IgD-negative memory B cell (primary cell): ENCODE results near the gene INPP4A. TPM values are rescaled to one million over a fixed set of nuclear protein-coding genes. Genes with fewer than 3 reads are reported as not detected.
"Not testable (repeated sequence)": the region's sequence is repeated elsewhere in the genome, so short reads cannot be mapped to it uniquely, and the experiment has no call there.

Source experiments
- H3K27ac Mint-ChIP-seq, 3 donors: one replicate each; pipeline ENCODE4 v1.8.0; 2020 to 2022; ENCODE audit warnings: mild to moderate bottlenecking in 3 of 3, mixed read lengths in 3 of 3, moderate library complexity in 1 of 3
- H3K27me3 Mint-ChIP-seq: one replicate; pipeline ENCODE4 v1.8.0; 2021; ENCODE audit warnings: mixed read lengths
- H3K36me3 Mint-ChIP-seq: one replicate; pipeline ENCODE4 v1.8.0; 2020; ENCODE audit warnings: mild to moderate bottlenecking, mixed read lengths
- H3K4me1 Mint-ChIP-seq, 3 donors: one replicate each; pipeline ENCODE4 v1.8.0; 2020 to 2022; ENCODE audit warnings: mixed read lengths in 3 of 3, mild to moderate bottlenecking in 1 of 3
- H3K4me3 Mint-ChIP-seq, 4 donors: one replicate each; pipeline ENCODE4 v1.8.0; 2020 to 2022; ENCODE audit warnings: mild to moderate bottlenecking in 4 of 4, mixed read lengths in 4 of 4, moderate library complexity in 3 of 4
- H3K9me3 Mint-ChIP-seq, 3 donors: one replicate each; pipeline ENCODE4 v1.8.0; 2020 to 2021; ENCODE audit warnings: mixed read lengths in 3 of 3, mild to moderate bottlenecking in 1 of 3
- polyA plus RNA-seq: library from polyadenylated mRNA; unstranded; fragments of 300-500 nt; fragmentation: Illumina TruSeq; gene quantifications from one replicate; pipeline ENCODE4 v1.2.3, GENCODE V29; 2021

Gene INPP4A
- polyA plus RNA-seq: 8.2 TPM

GRCh38 chr2:98444436-98445176, at the start of gene INPP4A:
INPP4A (plus strand) TSS chr2:98444858; CDS start chr2:98520049, 75,191 bp downstream.
- peaks cover 17 to 20% (median 19%) of the 10 kb centered on the region in 3 donors for H3K4me1 Mint-ChIP-seq
- peak within 1 kb of the TSS; percentile 88 to 94 (median 93) for H3K27ac Mint-ChIP-seq
- no peaks in the 10 kb centered on the region for H3K27me3 Mint-ChIP-seq
- peaks cover 0 to 3% (median 3%) of the 10 kb centered on the region in 3 donors for H3K9me3 Mint-ChIP-seq
- peaks cover 3% of the 10 kb centered on the region for H3K36me3 Mint-ChIP-seq
- H3K4me3 Mint-ChIP-seq: peak within 1 kb of the TSS; percentile 91 to 99 (median 97)

- Mint-ChIP-seq H3K27me3 (peaks cover 21% of the 10 kb centered on the region), H3K4me3 (no peak overlapping the region), H3K9me3 (peaks cover 0 to 1% (median 0%) of the 10 kb centered on the region in 3 donors), H3K4me1 (no peaks in the 10 kb centered on the region), H3K27ac (no peak overlapping the region), H3K36me3 (no peaks in the 10 kb centered on the region)
Measured at GRCh38 chr2:98395977-98396376, 48.7 kb upstream of the INPP4A start.

GRCh38 chr2:98396745-98397355, 47.8 kb upstream of the INPP4A start:
- H3K27me3 Mint-ChIP-seq: peaks cover 19% of the 10 kb centered on the region
- no peak overlapping the region for H3K4me3 Mint-ChIP-seq
- H3K9me3 Mint-ChIP-seq: peaks cover 0 to 1% (median 0%) of the 10 kb centered on the region in 3 donors
- no peaks in the 10 kb centered on the region for H3K36me3 Mint-ChIP-seq
- H3K27ac Mint-ChIP-seq: no peak overlapping the region
- no peaks in the 10 kb centered on the region for H3K4me1 Mint-ChIP-seq

GRCh38 chr2:98399140-98399539, 45.5 kb upstream of the INPP4A start:
- H3K36me3 Mint-ChIP-seq: no peaks in the 10 kb centered on the region
- H3K27ac Mint-ChIP-seq: no peak overlapping the region
- peaks cover 0 to 1% (median 0%) of the 10 kb centered on the region in 3 donors for H3K9me3 Mint-ChIP-seq
- H3K4me1 Mint-ChIP-seq: no peaks in the 10 kb centered on the region
- peaks cover 19% of the 10 kb centered on the region for H3K27me3 Mint-ChIP-seq
- no peak overlapping the region for H3K4me3 Mint-ChIP-seq

- Mint-ChIP-seq H3K4me3 (no peak overlapping the region), H3K27me3 (peaks cover 5% of the 10 kb centered on the region), H3K9me3 (no peaks in the 10 kb centered on the region), H3K36me3 (no peaks in the 10 kb centered on the region), H3K27ac (no peak overlapping the region), H3K4me1 (no peaks in the 10 kb centered on the region)
Measured at GRCh38 chr2:98403878-98404277, 40.8 kb upstream of the INPP4A start.

GRCh38 chr2:98404556-98405250, 40.0 kb upstream of the INPP4A start:
- Mint-ChIP-seq H3K36me3 (no peaks in the 10 kb centered on the region), H3K9me3 (no peaks in the 10 kb centered on the region), H3K4me1 (no peaks in the 10 kb centered on the region), H3K27me3 (peaks cover 5% of the 10 kb centered on the region), H3K27ac (no peak overlapping the region), H3K4me3 (no peak overlapping the region)

GRCh38 chr2:98405301-98405700, 39.4 kb upstream of the INPP4A start:
- Mint-ChIP-seq H3K9me3 (no peaks in the 10 kb centered on the region), H3K4me3 (no peak overlapping the region), H3K27ac (no peak overlapping the region), H3K27me3 (peaks cover 5% of the 10 kb centered on the region), H3K36me3 (peaks cover 2% of the 10 kb centered on the region), H3K4me1 (no peaks in the 10 kb centered on the region)

GRCh38 chr2:98408155-98408554, 36.5 kb upstream of the INPP4A start:
- Mint-ChIP-seq H3K36me3 (peaks cover 3% of the 10 kb centered on the region), H3K27ac (no peak overlapping the region)

GRCh38 chr2:98412751-98413458, 31.8 kb upstream of the INPP4A start:
- H3K27ac Mint-ChIP-seq: no peak overlapping the region
- no peak overlapping the region for H3K4me3 Mint-ChIP-seq
- no peaks in the 10 kb centered on the region for H3K27me3 Mint-ChIP-seq
- peaks cover 0 to 5% (median 1%) of the 10 kb centered on the region in 3 donors for H3K4me1 Mint-ChIP-seq
- H3K9me3 Mint-ChIP-seq: peaks cover 0 to 5% (median 0%) of the 10 kb centered on the region in 3 donors
- H3K36me3 Mint-ChIP-seq: peaks cover 6% of the 10 kb centered on the region

More at GRCh38 chr2:98408155-98408554, 36.5 kb upstream of the INPP4A start:
- Mint-ChIP-seq H3K9me3 (no peaks in the 10 kb centered on the region), H3K4me1 (peaks cover 0 to 5% (median 1%) of the 10 kb centered on the region in 3 donors), H3K27me3 (peaks cover 2% of the 10 kb centered on the region), H3K4me3 (no peak overlapping the region)

GRCh38 chr2:98414246-98414645, 30.4 kb upstream of the INPP4A start:
- H3K9me3 Mint-ChIP-seq, H3K4me3 Mint-ChIP-seq, H3K27me3 Mint-ChIP-seq, H3K27ac Mint-ChIP-seq, H3K36me3 Mint-ChIP-seq, H3K4me1 Mint-ChIP-seq: not testable (repeated sequence)

GRCh38 chr2:98415719-98416248, 28.9 kb upstream of the INPP4A start:
- H3K4me3 Mint-ChIP-seq, H3K9me3 Mint-ChIP-seq, H3K27ac Mint-ChIP-seq, H3K36me3 Mint-ChIP-seq, H3K27me3 Mint-ChIP-seq, H3K4me1 Mint-ChIP-seq: not testable (repeated sequence)

GRCh38 chr2:98416383-98417159, 28.1 kb upstream of the INPP4A start:
- H3K27ac Mint-ChIP-seq: no peak overlapping the region
- peaks cover 0 to 5% (median 1%) of the 10 kb centered on the region in 3 donors for H3K4me1 Mint-ChIP-seq
- no peak overlapping the region for H3K4me3 Mint-ChIP-seq
- H3K36me3 Mint-ChIP-seq: peaks cover 4% of the 10 kb centered on the region
- peaks cover 2 to 5% (median 4%) of the 10 kb centered on the region in 3 donors for H3K9me3 Mint-ChIP-seq
- H3K27me3 Mint-ChIP-seq: no peaks in the 10 kb centered on the region

GRCh38 chr2:98419544-98419943, 25.1 kb upstream of the INPP4A start:
- Mint-ChIP-seq H3K4me3 (no peak overlapping the region), H3K36me3 (peaks cover 2% of the 10 kb centered on the region), H3K27me3 (peaks cover 1% of the 10 kb centered on the region), H3K27ac (no peak overlapping the region), H3K9me3 (peaks cover 5 to 13% (median 11%) of the 10 kb centered on the region in 3 donors), H3K4me1 (no peaks in the 10 kb centered on the region)
